ENCODE results near the gene LCE1F. TPM values are rescaled to one million over a fixed set of nuclear protein-coding genes. Genes with fewer than 3 reads are reported as not detected.

Gene LCE1F, protein sequence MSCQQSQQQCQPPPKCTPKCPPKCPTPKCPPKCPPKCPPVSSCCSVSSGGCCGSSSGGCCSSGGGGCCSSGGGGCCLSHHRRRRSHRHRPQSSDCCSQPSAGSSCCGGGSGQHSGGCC
- not detected in 2 replicates for total RNA-seq

DNA sequence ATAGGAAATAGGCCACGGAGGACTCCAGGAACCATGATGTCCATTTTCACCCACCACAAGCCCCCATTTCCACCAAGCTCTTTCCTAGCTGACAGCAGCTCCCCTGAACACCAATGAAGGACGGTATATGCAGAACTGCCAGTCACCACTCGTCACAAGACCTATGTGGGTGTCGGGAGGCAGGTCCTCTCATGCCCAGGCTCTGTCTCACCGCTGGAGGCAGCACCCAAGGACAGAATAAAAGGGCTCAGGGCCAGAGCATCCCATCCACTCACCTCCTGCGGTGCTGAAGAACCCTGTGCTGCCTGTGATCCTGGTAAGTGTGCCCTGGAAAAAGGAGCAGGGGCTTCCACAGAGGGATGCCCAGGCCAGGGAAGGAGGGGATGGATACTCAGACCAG is at the start of gene LCE1F:
Gene LCE1F, plus strand, starts transcription at position 266 of the 400 bp plus-strand sequence. CDS start 1,232 bp downstream, outside the sequence.

DNA sequence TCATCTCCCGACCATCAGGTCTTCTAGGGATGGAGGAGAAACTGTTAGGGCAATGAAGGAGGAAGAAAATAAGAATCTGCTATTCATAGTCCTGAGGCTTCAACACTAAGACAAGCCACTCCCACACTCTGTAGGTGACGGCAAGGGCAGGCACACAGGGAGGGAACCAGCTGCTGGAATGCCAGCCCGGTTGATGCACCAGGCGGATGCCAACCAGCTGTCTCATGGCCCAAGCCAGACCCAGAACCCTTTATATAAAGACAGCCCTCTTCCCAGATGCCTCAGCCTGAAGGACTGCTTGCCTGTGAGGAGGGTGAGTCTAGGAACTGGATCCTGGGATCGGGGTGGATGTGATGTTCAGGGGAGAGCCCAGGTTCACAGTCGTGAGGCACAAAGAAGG is 17.2 kb upstream of the LCE1F start, which contains the start of gene KPRP:
Gene KPRP, plus strand, starts transcription at position 279 of the 400 bp plus-strand sequence. CDS start 1,564 bp downstream, outside the sequence.

DNA sequence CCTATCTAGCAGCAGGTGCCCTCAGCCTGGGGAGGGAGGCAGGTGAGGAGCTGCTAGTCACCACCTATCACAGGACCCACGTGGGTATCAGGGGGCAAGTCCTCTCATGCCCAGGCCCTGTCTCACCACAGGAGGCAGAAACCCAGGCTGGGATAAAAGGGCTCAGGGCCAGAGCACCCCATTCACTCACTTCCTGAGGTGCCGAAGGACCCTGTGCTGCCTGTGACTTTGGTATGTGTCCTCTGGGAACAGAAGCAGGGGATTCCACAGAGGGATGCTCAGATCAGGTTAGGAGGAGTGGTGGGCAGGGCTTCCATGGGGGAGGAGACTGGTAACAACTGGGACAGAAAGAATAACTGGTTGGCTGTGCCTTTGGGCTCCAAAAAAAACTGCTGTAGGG is 11.1 kb downstream of the LCE1F start, which contains the start of gene LCE1E:
Gene LCE1E, plus strand, starts transcription at position 181 of the 400 bp plus-strand sequence. CDS start 1,043 bp downstream, outside the sequence.

DNA sequence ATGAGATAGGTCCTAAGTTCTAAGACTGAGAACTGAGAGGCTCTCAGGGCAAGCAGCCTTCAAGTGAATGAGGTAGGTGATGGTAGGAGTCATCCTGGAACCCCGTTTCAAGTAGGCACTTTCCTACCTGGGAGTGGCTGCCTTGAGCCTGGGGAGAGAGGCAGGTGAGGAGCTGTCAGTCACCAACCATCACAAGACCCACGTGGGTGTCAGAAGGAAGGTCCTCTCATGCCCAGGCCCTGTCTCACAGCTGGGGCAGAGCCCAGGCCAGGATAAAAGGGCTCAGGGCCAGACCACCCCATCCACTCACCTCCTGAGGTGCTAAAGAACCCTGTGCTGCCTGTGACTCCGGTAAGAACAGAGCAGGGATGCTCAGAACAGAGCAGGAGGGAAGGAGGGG is 21.5 kb downstream of the LCE1F start, which contains the start of gene LCE1D:
Gene LCE1D, plus strand, starts transcription at position 301 of the 400 bp plus-strand sequence. CDS start 1,074 bp downstream, outside the sequence.

DNA sequence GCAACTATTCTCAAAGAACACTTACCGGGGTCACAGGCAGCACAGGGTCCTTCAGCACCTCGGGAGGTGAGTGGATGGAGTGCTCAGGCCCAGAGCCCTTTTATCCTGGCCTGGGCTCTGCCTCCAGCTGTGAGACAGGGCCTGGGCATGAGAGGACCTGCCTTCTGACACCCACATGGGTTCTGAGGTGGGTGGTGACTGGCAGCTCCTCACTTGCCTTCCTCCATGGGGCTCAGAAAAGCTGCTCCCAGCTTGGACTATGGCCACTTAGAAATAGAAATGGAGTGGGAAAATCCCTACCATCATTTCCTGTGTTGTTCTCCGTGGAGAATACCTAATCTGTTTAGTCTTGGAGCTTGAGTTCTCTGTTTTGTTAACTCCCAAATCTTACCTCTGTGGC is 31.6 kb downstream of the LCE1F start, which contains the start of gene LCE1C:
Gene LCE1C, minus strand, starts transcription at position 76 of the 400 bp plus-strand sequence. CDS start 1,173 bp downstream, outside the sequence.

DNA sequence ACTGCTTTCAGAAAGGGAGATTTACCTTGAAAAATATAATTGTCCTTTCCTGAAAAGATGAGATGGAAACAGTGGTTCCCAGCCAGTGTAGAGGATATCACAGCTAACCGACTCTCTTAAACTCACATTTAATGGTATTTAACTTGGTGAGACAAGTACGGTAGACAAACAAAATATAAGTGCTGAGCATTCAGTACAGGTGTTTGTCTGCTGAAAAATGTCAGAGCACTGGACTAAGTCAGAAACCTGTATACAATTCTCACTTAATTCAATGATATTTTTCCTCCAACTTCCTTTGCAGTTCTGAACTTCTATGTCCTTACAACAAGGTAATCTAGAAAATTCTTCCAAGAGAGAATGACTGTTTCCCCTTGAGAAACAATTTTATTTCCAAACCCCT is 36.7 kb downstream of the LCE1F start, which contains the start of gene LCE1B:
Gene LCE1B, plus strand, starts transcription at position 301 of the 400 bp plus-strand sequence. CDS start 476 bp downstream, outside the sequence.

Other genes with a start within 250 kb of the LCE1F start
- 0.23 and 0.63 TPM in 2 replicates for gene LCE3E, start 208.4 kb upstream of the LCE1F start, total RNA-seq
- 0.60 TPM in 1 of 2 replicates, not detected in the other for gene LCE3D, start 194.6 kb upstream of the LCE1F start, total RNA-seq
- gene LCE3C, start 174.9 kb upstream of the LCE1F start, total RNA-seq = not detected in 2 replicates
- not detected in 2 replicates for gene LCE3B, start 161.3 kb upstream of the LCE1F start, total RNA-seq
- not detected in 2 replicates for gene LCE3A, start 152.0 kb upstream of the LCE1F start, total RNA-seq
- gene LCE2D, start 111.8 kb upstream of the LCE1F start, total RNA-seq = not detected in 2 replicates
- not detected in 2 replicates for gene LCE2C, start 99.9 kb upstream of the LCE1F start, total RNA-seq
- gene LCE2B, start 89.0 kb upstream of the LCE1F start, total RNA-seq = not detected in 2 replicates
- gene LCE2A, start 76.8 kb upstream of the LCE1F start, total RNA-seq = not detected in 2 replicates
- gene LCE4A, start 67.0 kb upstream of the LCE1F start, total RNA-seq = not detected in 2 replicates
- not detected in 2 replicates for gene KPRP, start 17.1 kb upstream of the LCE1F start, total RNA-seq
- 0.37 TPM in 1 of 2 replicates, not detected in the other for gene LCE1E, start 11.1 kb downstream of the LCE1F start, total RNA-seq
- not detected in 2 replicates for gene LCE1D, start 21.6 kb downstream of the LCE1F start, total RNA-seq
- gene LCE1C, start 31.5 kb downstream of the LCE1F start, total RNA-seq = not detected in 2 replicates
- gene LCE1B, start 36.8 kb downstream of the LCE1F start, total RNA-seq = not detected in 2 replicates
- not detected in 2 replicates for gene LCE1A, start 52.3 kb downstream of the LCE1F start, total RNA-seq
- gene LCE6A, start 67.7 kb downstream of the LCE1F start, total RNA-seq = not detected in 2 replicates
- gene LCE7A, start 84.9 kb downstream of the LCE1F start, total RNA-seq = not detected in 2 replicates
- not detected in 2 replicates for gene SMCP, start 103.2 kb downstream of the LCE1F start, total RNA-seq
- 46.3 and 60.1 TPM in 2 replicates for gene IVL, start 133.4 kb downstream of the LCE1F start, total RNA-seq
- gene SPRR5, start 172.1 kb downstream of the LCE1F start, total RNA-seq = 0.71 TPM in 1 of 2 replicates, not detected in the other
- not detected in 2 replicates for gene SPRR4, start 195.5 kb downstream of the LCE1F start, total RNA-seq
- 83.3 and 172 TPM in 2 replicates for gene SPRR1A, start 208.9 kb downstream of the LCE1F start, total RNA-seq
- gene SPRR3, start 226.6 kb downstream of the LCE1F start, total RNA-seq = 286 and 324 TPM in 2 replicates

All from airway epithelial cell (primary cell).